GM12864 (cell line): ENCODE measurements around the gene HCAR3.
"Not testable (repeated sequence)": the region's sequence is repeated elsewhere in the genome, so short reads cannot be mapped to it uniquely, and the experiment has no call there.

Experiments
- DNase-seq: peaks from one replicate; pipeline ENCODE4 v3.0.0-alpha.2; 2011; ENCODE audit warnings: low read depth
- H3K4me3 ChIP-seq: 2 replicates; pipeline ENCODE4 v1.5.1; 2011; ENCODE audit warnings: mild to moderate bottlenecking, low read depth, low read length, control low read depth
- TF ChIP-seq, protein P1 (sequence below): IDR thresholded peaks from 2 replicates; pipeline ENCODE4 v1.5.1; 2011; ENCODE audit warnings: low read depth, mild to moderate bottlenecking, moderate library complexity, low read length, control low read depth, inconsistent platforms; ENCODE audit errors: missing control alignments

The HCAR3 gene

DNA sequence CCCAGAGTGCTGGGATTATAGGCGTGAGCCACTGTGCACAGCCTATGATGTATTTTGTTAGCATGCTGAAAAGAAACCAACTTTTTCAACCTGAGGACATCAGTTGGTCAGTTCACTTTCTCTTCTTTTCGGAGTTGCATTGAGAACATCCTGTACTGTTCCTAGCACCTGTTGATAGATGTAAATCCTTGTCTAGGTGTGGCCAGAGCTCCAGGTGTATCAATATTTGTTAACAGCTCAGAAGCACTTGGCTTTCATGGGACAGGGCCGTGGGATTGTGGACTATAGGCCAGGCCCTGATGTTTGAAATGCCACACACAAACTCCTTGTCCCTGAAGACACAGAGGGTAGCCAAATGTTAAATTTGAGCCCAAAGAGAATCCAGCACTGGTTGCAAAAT, 28.3 kb downstream of the HCAR3 start:
- no peak for DNase-seq
- TF ChIP-seq, protein P1, sequence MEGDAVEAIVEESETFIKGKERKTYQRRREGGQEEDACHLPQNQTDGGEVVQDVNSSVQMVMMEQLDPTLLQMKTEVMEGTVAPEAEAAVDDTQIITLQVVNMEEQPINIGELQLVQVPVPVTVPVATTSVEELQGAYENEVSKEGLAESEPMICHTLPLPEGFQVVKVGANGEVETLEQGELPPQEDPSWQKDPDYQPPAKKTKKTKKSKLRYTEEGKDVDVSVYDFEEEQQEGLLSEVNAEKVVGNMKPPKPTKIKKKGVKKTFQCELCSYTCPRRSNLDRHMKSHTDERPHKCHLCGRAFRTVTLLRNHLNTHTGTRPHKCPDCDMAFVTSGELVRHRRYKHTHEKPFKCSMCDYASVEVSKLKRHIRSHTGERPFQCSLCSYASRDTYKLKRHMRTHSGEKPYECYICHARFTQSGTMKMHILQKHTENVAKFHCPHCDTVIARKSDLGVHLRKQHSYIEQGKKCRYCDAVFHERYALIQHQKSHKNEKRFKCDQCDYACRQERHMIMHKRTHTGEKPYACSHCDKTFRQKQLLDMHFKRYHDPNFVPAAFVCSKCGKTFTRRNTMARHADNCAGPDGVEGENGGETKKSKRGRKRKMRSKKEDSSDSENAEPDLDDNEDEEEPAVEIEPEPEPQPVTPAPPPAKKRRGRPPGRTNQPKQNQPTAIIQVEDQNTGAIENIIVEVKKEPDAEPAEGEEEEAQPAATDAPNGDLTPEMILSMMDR = no peak
- H3K4me3 ChIP-seq = no peak overlapping the region

DNA sequence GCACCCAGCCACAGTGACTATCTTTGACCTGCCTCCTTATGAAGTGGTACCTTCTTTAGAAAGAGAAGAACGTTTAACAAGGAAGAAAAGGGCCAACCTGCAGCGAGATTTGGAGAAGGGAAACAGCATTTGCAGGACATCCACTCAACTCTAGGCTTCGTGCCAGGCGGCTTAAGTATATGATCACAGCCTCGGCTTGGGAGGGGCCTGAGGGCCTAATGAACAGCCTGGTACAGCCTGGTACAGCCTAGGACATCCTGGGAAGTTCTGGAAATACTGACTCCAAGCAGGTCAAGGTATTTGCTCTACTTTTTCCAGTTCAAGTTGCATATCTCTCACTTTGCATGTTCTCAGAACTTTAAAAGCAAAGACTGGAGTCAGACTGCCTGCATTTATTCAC, 29.5 kb downstream of the HCAR3 start:
- TF ChIP-seq, protein P1 = no peak
- no peak for DNase-seq
- H3K4me3 ChIP-seq = no peak overlapping the region

DNA sequence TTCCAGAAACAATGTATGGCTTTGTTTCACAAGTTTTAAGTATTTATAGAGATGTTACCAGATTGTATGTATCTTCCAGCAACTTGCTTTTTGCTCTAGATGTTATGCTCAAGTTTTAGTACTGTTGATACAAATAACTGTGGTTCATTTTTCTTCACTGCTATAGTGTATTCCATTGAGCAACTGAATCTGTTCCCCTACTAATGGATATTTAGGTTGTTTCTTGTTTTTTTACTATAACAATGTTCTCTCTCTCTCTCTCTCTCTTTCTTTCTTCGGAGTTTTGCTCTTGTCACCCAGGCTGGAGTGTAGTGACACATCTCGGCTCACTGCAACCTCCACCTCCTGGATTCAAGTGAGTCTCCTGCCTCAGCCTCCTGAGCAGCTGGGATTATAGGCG, 30.1 kb downstream of the HCAR3 start:
- DNase-seq = no peak
- TF ChIP-seq, protein P1 = no peak

DNA sequence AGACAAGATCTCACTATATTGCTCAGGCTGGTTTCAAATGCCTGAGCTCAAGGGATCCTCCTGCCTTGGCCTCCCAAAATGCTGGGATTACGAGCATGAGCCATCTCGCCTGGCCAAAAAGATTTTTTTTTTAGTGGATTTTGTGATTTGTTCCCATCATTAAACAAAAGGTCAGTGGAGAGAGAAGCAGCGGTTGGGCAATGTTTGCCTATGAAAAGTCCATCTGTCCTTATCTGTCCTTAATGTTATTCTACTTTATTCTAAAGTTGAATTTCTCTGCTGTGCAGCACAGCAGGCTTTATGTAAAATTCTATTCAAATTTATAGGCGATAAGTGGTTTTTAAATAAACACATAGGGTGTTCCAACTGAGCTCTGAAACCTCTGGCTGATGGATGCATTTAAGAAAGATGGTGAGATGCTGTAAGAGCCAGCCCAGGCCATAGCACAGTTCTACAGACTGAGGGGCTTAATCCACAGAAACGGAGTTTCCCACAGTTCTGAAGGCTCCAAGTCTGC, 32.3 kb downstream of the HCAR3 start:
- DNase-seq = no peak
- TF ChIP-seq, protein P1 = no peak
- H3K4me3 ChIP-seq = no peak overlapping the region

More for the DNA sequence above, 30.1 kb downstream of the HCAR3 start:
- no peak overlapping the region for H3K4me3 ChIP-seq

DNA sequence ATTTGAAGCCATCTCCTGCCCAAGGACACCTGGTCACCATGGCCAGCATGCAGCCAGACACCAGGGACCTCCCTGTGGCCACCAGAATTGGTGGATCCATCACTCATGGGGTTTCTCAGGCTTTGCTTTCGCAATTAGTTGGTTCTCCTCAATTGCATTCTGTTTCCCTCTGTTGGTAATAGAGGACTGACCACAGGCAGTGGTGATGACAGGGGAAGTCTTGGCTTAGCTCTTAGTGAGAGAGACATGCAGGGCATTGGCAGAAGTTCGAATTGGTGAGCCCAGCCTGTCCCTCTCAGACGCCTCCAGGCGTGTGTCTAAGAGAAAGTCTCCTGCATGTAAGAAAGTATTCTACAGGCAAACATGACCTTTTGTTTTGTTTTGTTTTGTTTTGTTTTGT, 34.8 kb downstream of the HCAR3 start:
- no peak overlapping the region for H3K4me3 ChIP-seq
- DNase-seq = no peak
- TF ChIP-seq, protein P1 = no peak

DNA sequence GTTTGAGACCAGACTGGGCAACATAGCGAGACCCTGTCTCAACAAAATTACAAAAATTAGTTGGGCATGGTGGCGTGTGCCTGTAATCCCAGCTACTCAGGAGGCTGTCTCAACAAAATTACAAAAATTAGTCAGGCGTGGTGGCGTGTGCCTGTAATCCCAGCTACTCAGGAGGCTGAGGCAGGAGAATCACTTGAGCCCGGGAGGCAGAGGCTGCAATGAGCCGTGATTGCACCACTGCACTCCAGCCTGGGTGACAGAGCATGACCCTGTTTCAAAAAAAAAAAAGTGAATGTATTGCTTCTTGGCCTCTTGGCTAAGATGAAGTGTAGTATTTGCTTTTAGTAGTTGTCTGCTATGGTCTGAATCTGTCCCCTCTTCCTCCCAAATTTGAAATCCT, 35.6 kb downstream of the HCAR3 start:
- not testable (repeated sequence) for DNase-seq, H3K4me3 ChIP-seq

DNA sequence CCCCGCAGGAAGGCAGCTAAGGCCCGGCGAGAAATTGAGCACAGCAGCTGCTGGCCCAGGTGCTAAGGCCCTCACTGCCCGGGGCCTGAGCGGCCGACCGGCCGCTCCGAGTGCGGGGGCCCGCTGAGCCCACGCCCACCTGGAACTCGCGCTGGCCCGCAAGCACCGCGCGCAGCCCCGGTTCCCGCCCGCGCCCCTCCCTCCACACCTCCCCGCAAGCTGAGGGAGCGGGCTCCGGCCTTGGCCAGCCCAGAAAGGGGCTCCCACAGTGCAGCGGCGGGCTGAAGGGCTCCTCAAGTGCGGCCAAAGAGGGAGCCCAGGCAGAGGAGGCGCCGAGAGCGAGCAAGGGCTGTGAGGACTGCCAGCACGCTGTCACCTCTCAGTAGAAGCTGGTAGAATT, 39.8 kb downstream of the HCAR3 start:
- H3K4me3 ChIP-seq, DNase-seq: not testable (repeated sequence)

DNA sequence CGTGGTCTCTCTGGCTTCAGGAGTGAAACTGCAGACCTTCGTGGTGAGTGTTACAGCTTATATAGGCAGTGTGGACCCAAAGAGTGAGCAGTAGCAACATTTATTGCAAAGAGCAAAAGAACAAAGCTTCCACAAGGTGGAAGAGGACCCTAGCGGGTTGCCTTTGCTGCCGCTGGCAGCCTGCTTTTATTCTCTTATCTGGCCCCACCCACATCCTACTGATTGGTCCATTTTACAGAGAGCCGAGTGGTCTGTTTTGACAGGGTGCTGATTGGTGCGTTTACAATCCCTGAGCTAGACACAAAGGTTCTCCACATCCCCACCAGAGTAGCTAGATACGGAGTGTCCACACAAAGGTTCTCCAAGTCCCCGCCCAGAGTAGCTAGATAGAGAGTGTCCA, 40.6 kb downstream of the HCAR3 start:
- DNase-seq, H3K4me3 ChIP-seq: not testable (repeated sequence)

DNA sequence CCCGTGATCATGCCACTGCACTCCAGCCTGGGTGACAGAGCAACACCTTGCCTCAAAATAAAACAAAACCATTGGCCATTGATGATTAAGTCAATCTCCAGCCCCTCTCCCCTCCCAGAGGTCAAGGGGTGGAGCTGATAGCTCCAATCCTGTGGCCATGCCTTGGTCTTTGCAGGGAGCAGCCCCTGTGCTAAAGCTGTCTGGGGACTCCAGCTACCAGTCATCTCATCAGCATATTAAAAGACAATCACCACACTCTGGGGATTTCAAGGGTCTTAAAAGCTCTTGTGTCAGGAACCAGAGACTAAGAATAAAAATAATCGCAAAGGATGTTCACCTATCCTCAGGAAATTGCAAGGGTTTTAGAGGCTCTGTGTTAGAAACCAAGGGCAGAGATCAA, 44.1 kb downstream of the HCAR3 start:
- DNase-seq = no peak
- H3K4me3 ChIP-seq = no peak overlapping the region
- TF ChIP-seq, protein P1 = no peak
